Right atrium auricular region (tissue), 2 donors: Measurements from ENCODE around the gene PSMB2. TPM values are rescaled to one million over a fixed set of nuclear protein-coding genes. Genes with fewer than 3 reads are reported as not detected.

Source experiments
- DNase-seq: peaks from one replicate; pipeline ENCODE4 v3.0.0-alpha.2; 2019; ENCODE audit warnings: low spot score
- H3K27ac ChIP-seq, 2 donors: fragments of 200-600 bp; sonication (generic); 1 replicate in 1 of 2; 2 replicates in 1 of 2; pipeline ENCODE4 v1.5.1; 2016 to 2019
- H3K27me3 ChIP-seq, 2 donors: fragments of 200-600 bp; sonication (generic); one replicate each; pipeline versions ENCODE4 v1.5.1 to v1.6.0; 2017 to 2019
- H3K36me3 ChIP-seq: fragments of 200-600 bp; sonication (generic); one replicate; pipeline ENCODE4 v1.5.1; 2016
- H3K4me1 ChIP-seq, 2 donors: fragments of 200-600 bp; sonication (generic); one replicate each; pipeline versions ENCODE4 v1.5.1 to v1.6.0; 2017 to 2019
- H3K4me3 ChIP-seq, 2 donors: fragments of 200-600 bp; sonication (generic); 1 replicate in 1 of 2; 2 replicates in 1 of 2; pipeline ENCODE4 v1.5.1; 2017 to 2019; ENCODE audit warnings: mild to moderate bottlenecking in 1 of 2, moderate library complexity in 1 of 2
- H3K9me3 ChIP-seq, 2 donors: fragments of 200-600 bp; sonication (generic); one replicate each; pipeline ENCODE4 v1.5.1; 2019
- CTCF ChIP-seq, 2 donors: fragments of 200-600 bp; sonication (generic); IDR thresholded peaks; one replicate each; pipeline ENCODE4 v1.5.1; 2019; ENCODE audit warnings: antibody characterized with exemption in 2 of 2
- total RNA-seq, 2 donors: library from RNA; depleted of rRNA; stranded (reverse); fragments of >200 nt; gene quantifications; one replicate each; pipeline ENCODE4 v1.1.0, GENCODE V29; 2016

The PSMB2 gene
- total RNA-seq, 2 donors from 2014 or later: 30.4 to 31.7 TPM

GRCh38 chr1:35623832-35624231, 17.5 kb downstream of the PSMB2 start:
- Histone ChIP-seq H3K27me3 (no peaks in the 10 kb centered on the region), H3K4me1 (no peaks in the 10 kb centered on the region), H3K36me3 (peaks cover 16% of the 10 kb centered on the region), H3K27ac (no peak overlapping the region), H3K4me3 (no peak overlapping the region), H3K9me3 (no peaks in the 10 kb centered on the region)
- TF ChIP-seq CTCF (IDR thresholded peaks at IDR 0.05): no peak
- DNase-seq: no peak

- H3K36me3 ChIP-seq: peaks cover 19% of the 10 kb centered on the region
Measured at GRCh38 chr1:35622510-35623178, 18.7 kb downstream of the PSMB2 start.

GRCh38 chr1:35619237-35620121, 21.8 kb downstream of the PSMB2 start:
- Histone ChIP-seq H3K27ac (no peak overlapping the region), H3K27me3 (no peaks in the 10 kb centered on the region), H3K4me1 (no peaks in the 10 kb centered on the region), H3K9me3 (no peaks in the 10 kb centered on the region), H3K36me3 (peaks cover 12% of the 10 kb centered on the region), H3K4me3 (no peak overlapping the region)
- DNase-seq: no peak
- no peak for TF ChIP-seq CTCF (IDR thresholded peaks at IDR 0.05)

More at GRCh38 chr1:35622510-35623178, 18.7 kb downstream of the PSMB2 start:
- Histone ChIP-seq H3K4me1 (no peaks in the 10 kb centered on the region), H3K4me3 (no peak overlapping the region), H3K9me3 (no peaks in the 10 kb centered on the region), H3K27ac (no peak overlapping the region), H3K27me3 (no peaks in the 10 kb centered on the region)
- TF ChIP-seq CTCF (IDR thresholded peaks at IDR 0.05): no peak
- no peak for DNase-seq

- H3K9me3 ChIP-seq: no peaks in the 10 kb centered on the region
- no peaks in the 10 kb centered on the region for H3K4me1 ChIP-seq
- no peak for TF ChIP-seq CTCF (IDR thresholded peaks at IDR 0.05)
- H3K4me3 ChIP-seq: no peak overlapping the region
- H3K27ac ChIP-seq: no peak overlapping the region
- no peaks in the 10 kb centered on the region for H3K27me3 ChIP-seq
- peaks cover 6% of the 10 kb centered on the region for H3K36me3 ChIP-seq
- no peak for DNase-seq
Measured at GRCh38 chr1:35615440-35615839, 25.9 kb downstream of the PSMB2 start.

GRCh38 chr1:35611655-35612054, 29.7 kb downstream of the PSMB2 start:
- Histone ChIP-seq H3K27ac (no peak overlapping the region), H3K27me3 (no peaks in the 10 kb centered on the region), H3K4me3 (no peak overlapping the region), H3K9me3 (no peaks in the 10 kb centered on the region), H3K4me1 (no peaks in the 10 kb centered on the region), H3K36me3 (peaks cover 22% of the 10 kb centered on the region)
- no peak for DNase-seq
- TF ChIP-seq CTCF (IDR thresholded peaks at IDR 0.05): no peak
